Esophagus squamous epithelium (tissue), 5 donors: Measurements from ENCODE around the gene PHOX2A. TPM values are rescaled to one million over a fixed set of nuclear protein-coding genes. Genes with fewer than 3 reads are reported as not detected.

Source experiments
- DNase-seq: peaks from one replicate; lab custom pipeline; 2025; lab: John Stamatoyannopoulos, UW
- H3K27ac ChIP-seq, 4 donors: fragments of 200-600 bp; sonication (generic); one replicate each; pipeline ENCODE4 v1.5.1; 2016 to 2019; ENCODE audit warnings: mild to moderate bottlenecking in 1 of 4
- H3K27me3 ChIP-seq, 4 donors: fragments of 200-600 bp; sonication (generic); 1 replicate in 3 of 4; 2 replicates in 1 of 4; pipeline versions ENCODE4 v1.5.1 to v1.6.0; 2017 to 2021; ENCODE audit warnings: antibody characterized with exemption in 1 of 4
- H3K36me3 ChIP-seq, 3 donors: fragments of 200-600 bp; sonication (generic); one replicate each; pipeline ENCODE4 v1.5.1; 2016 to 2019
- H3K4me1 ChIP-seq, 3 donors: fragments of 200-600 bp; sonication (generic); one replicate each; pipeline ENCODE4 v1.5.1; 2017 to 2019
- H3K4me3 ChIP-seq, 4 donors: fragments of 200-600 bp; sonication (generic); 1 replicate in 3 of 4; 2 replicates in 1 of 4; pipeline ENCODE4 v1.5.1; 2016 to 2019; ENCODE audit warnings: mild to moderate bottlenecking in 2 of 4, moderate library complexity in 1 of 4
- H3K9me3 ChIP-seq, 3 donors: fragments of 200-600 bp; sonication (generic); one replicate each; pipeline ENCODE4 v1.5.1; 2016 to 2019
- POLR2A ChIP-seq, 4 donors: fragments of 450-650 bp; IDR thresholded peaks; one replicate each; pipeline ENCODE4 v1.6.1; 2017; ENCODE audit warnings: antibody characterized with exemption in 4 of 4, mild to moderate bottlenecking in 4 of 4, moderate library complexity in 3 of 4
- WGBS, 2 donors: methylation state at CpG; one replicate each; pipeline ENCODE4 v1.1.5; 2018; 5-methylcytosine and 5-hydroxymethylcytosine counted together
- intact Hi-C: fragments of 100-400 bp; cut with DNase I; formaldehyde crosslinking; loops from one replicate; pipeline ENCODE4 v1.15.0; 2022
- total RNA-seq, 4 donors: library from RNA; depleted of rRNA; stranded (reverse); fragments of >200 nt; gene quantifications; one replicate each; pipeline ENCODE4 v1.1.0, GENCODE V29; 2016
- TF ChIP-seq, protein P1 (sequence below), 6 experiments: fragments of 450-650 bp in 4 of 6; fragments of 200-600 bp in 2 of 6; sonication (generic) in 2 of 6; IDR thresholded peaks; one replicate each; pipeline ENCODE4 v1.5.1; 2016 to 2019; ENCODE audit warnings: antibody characterized with exemption in 6 of 6, mild to moderate bottlenecking in 4 of 6, moderate library complexity in 4 of 6
- donor health status: DM: yes; HTN: yes; CAD: no.

PHOX2A gene
- total RNA-seq, 4 donors from 2014 or later: not detected

DNA sequence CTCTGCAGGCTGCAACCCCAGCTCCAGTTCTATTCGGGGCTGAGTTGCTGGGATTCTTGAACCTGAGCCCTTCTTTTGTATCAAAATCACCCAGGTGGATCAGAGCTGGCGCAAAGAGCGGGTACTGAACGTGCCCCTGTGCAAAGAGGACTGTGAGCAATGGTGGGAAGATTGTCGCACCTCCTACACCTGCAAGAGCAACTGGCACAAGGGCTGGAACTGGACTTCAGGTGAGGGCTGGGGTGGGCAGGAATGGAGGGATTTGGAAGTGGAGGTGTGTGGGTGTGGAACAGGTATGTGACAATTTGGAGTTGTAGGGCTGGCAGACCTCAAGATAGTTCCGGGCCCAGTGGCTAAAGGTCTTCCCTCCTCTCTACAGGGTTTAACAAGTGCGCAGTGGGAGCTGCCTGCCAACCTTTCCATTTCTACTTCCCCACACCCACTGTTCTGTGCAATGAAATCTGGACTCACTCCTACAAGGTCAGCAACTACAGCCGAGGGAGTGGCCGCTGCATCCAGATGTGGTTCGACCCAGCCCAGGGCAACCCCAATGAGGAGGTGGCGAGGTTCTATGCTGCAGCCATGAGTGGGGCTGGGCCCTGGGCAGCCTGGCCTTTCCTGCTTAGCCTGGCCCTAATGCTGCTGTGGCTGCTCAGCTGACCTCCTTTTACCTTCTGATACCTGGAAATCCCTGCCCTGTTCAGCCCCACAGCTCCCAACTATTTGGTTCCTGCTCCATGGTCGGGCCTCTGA lies 48.3 kb downstream of the PHOX2A start:
- no peaks in the 10 kb centered on the region for H3K4me1 ChIP-seq
- no peaks in the 10 kb centered on the region for H3K36me3 ChIP-seq
- no peak overlapping the region for H3K4me3 ChIP-seq
- peaks cover 0 to 12% (median 0%) of the 10 kb centered on the region in 4 donors for H3K27me3 ChIP-seq
- 78 to 81% methylated on average over 7 to 11 of the region's 12 CpGs for WGBS, 2 donors
- no peaks in the 10 kb centered on the region for H3K9me3 ChIP-seq
- DNase-seq: no peak
- intact Hi-C loops: no loop called here
- no peak for TF ChIP-seq POLR2A (IDR thresholded peaks at IDR 0.05)
- TF ChIP-seq, protein P1, sequence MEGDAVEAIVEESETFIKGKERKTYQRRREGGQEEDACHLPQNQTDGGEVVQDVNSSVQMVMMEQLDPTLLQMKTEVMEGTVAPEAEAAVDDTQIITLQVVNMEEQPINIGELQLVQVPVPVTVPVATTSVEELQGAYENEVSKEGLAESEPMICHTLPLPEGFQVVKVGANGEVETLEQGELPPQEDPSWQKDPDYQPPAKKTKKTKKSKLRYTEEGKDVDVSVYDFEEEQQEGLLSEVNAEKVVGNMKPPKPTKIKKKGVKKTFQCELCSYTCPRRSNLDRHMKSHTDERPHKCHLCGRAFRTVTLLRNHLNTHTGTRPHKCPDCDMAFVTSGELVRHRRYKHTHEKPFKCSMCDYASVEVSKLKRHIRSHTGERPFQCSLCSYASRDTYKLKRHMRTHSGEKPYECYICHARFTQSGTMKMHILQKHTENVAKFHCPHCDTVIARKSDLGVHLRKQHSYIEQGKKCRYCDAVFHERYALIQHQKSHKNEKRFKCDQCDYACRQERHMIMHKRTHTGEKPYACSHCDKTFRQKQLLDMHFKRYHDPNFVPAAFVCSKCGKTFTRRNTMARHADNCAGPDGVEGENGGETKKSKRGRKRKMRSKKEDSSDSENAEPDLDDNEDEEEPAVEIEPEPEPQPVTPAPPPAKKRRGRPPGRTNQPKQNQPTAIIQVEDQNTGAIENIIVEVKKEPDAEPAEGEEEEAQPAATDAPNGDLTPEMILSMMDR (IDR thresholded peaks at IDR 0.05): no peak
- no peak overlapping the region for H3K27ac ChIP-seq

DNA sequence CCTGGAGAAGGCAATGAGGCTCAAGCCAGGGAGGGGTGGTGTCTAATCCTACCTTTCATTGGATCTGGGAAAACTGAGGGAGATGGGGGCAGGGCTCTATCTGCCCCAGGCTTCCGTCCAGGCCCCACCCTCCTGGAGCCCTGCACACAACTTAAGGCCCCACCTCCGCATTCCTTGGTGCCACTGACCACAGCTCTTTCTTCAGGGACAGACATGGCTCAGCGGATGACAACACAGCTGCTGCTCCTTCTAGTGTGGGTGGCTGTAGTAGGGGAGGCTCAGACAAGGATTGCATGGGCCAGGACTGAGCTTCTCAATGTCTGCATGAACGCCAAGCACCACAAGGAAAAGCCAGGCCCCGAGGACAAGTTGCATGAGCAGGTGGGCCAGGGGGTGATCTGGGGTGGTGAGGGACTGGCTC lies 52.0 kb downstream of the PHOX2A start, which contains the start of gene FOLR1:
TSS of gene FOLR1 (plus strand) at position 180 of the 421 bp plus-strand sequence. CDS start at position 214, 34 bp downstream.
- Histone ChIP-seq H3K4me3 (no peak within 1 kb of the TSS), H3K9me3 (no peaks in the 10 kb centered on the region), H3K27me3 (peaks cover 0 to 12% (median 0%) of the 10 kb centered on the region in 4 donors), H3K36me3 (no peaks in the 10 kb centered on the region), H3K27ac (no peak within 1 kb of the TSS), H3K4me1 (no peaks in the 10 kb centered on the region)
- intact Hi-C loops: no loop called here
- WGBS, 2 donors: 79 to 100% methylated on average over 1 to 4 of the region's 5 CpGs
- TF ChIP-seq, protein P1 (IDR thresholded peaks at IDR 0.05): no peak
- no peak for TF ChIP-seq POLR2A (IDR thresholded peaks at IDR 0.05)
- DNase-seq: no peak

DNA sequence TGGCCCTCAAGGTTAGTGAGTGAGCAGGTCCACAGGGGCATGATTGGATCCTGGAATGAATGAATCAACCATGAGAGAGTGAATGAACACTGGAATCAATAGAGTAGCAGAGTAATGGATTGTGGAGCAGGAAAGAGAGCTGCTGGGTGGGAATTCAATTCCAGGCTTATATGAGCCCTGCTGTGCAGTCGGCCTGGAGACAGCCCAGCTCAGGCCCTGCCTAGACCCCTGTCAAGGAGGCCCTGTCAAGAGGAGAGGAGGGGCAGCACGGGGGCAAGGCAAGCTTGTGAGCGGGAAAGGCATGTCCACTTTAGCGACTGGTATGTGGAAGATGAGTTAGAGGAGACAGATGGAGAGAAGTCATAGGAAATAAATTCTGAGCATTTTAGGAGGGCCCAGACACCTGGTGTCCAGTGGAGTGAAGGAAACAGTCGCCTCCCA lies 53.3 kb downstream of the PHOX2A start:
- Histone ChIP-seq H3K27me3 (peaks cover 0 to 10% (median 0%) of the 10 kb centered on the region in 4 donors), H3K27ac (no peak overlapping the region), H3K36me3 (no peaks in the 10 kb centered on the region), H3K4me3 (no peak overlapping the region), H3K9me3 (no peaks in the 10 kb centered on the region), H3K4me1 (no peaks in the 10 kb centered on the region)
- WGBS, 2 donors: 74 to 78% methylated on average over 5 of the region's 5 CpGs
- TF ChIP-seq, protein P1 (IDR thresholded peaks at IDR 0.05): no peak
- TF ChIP-seq POLR2A (IDR thresholded peaks at IDR 0.05): no peak
- intact Hi-C loops: no loop called here
- no peak for DNase-seq

DNA sequence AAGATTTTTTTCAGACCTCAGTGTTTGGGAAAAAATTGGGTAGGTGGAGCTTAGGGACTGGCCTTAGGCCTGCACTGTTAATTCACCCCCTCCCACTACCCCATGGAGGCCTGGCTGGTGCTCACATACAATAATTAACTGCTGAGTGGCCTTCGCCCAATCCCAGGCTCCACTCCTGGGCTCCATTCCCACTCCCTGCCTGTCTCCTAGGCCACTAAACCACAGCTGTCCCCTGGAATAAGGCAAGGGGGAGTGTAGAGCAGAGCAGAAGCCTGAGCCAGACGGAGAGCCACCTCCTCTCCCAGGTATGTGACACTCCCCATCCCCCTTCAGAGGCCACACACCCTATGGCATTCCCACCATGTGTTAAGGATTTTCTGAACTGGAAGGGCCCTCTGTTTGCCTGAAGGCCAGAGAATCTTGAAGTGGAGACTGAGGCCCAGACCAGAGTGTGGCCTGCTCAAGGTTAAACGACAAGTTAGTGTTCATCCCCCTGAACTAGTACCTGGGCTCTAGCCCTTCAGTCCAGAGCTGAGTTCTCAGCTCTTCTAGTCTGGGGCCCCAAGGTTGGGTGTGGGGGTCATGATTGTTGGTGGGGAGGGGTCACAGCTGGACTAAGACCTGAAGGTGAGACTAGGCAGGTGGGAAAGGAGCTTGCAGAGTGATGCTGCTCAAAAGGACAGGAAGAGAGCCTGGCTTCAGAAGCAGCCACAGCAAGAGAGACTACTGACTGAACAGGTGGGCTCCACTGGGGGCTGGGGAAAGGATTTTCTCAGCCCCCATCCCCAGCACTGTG lies 54.3 kb downstream of the PHOX2A start:
- intact Hi-C loops: no loop called here
- Histone ChIP-seq H3K4me1 (no peaks in the 10 kb centered on the region), H3K4me3 (no peak overlapping the region), H3K36me3 (no peaks in the 10 kb centered on the region), H3K27me3 (peaks cover 0 to under 1% (median 0%) of the 10 kb centered on the region in 4 donors), H3K27ac (no peak overlapping the region), H3K9me3 (no peaks in the 10 kb centered on the region)
- WGBS, 2 donors: 67% methylated on average over 1 of the region's 3 CpGs; no CpG with 5 or more reads in 1 of the 2 donors
- no peak for TF ChIP-seq POLR2A (IDR thresholded peaks at IDR 0.05)
- TF ChIP-seq, protein P1 (IDR thresholded peaks at IDR 0.05): no peak
- no peak for DNase-seq

Other genes with a start within 250 kb of the PHOX2A start
- 1 to 10 TPM; 1.6 to 6.5 (median 4.8) TPM for gene IL18BP, start 245.3 kb downstream of the PHOX2A start, total RNA-seq
- gene NUMA1, start 163.6 kb downstream of the PHOX2A start, total RNA-seq: 100 to 1,000 TPM; 142 to 237 (median 177) TPM
- 1 to 10 TPM; 2.1 to 4.2 (median 3.2) TPM for gene LRRC51, start 163.3 kb downstream of the PHOX2A start, total RNA-seq
- gene LAMTOR1, start 140.9 kb downstream of the PHOX2A start, total RNA-seq: 10 to 100 TPM; 80.1 to 99.1 (median 97.7) TPM
- gene TOMT, start 138.3 kb downstream of the PHOX2A start, total RNA-seq: not detected
- 10 to 100 TPM; 17.7 to 35.3 (median 23.5) TPM for gene ANAPC15, start 131.5 kb downstream of the PHOX2A start, total RNA-seq
- under 1 TPM in 1 of 4 donors, not detected in 3; 0.35 TPM for gene FOLR3, start 108.5 kb downstream of the PHOX2A start, total RNA-seq
- gene FOLR1, start 52.0 kb downstream of the PHOX2A start, total RNA-seq: 1 to 10 TPM in 2 of 4 donors, under 1 TPM in 1, not detected in 1; 0.38 to 7.6 (median 1.5) TPM
- 10 to 100 TPM in 1 of 4 donors, 1 to 10 TPM in 2, not detected in 1; 1.7 to 41.6 (median 9.1) TPM for gene FOLR2, start 27.4 kb downstream of the PHOX2A start, total RNA-seq
- 10 to 100 TPM; 22.4 to 61.2 (median 26.3) TPM for gene INPPL1, start 19.4 kb downstream of the PHOX2A start, total RNA-seq
- 10 to 100 TPM; 17.1 to 22.2 (median 18.6) TPM for gene CLPB, start 190.4 kb upstream of the PHOX2A start, total RNA-seq